ENCODE measurements around the gene THSD4. TPM values are rescaled to one million over a fixed set of nuclear protein-coding genes. Genes with fewer than 3 reads are reported as not detected.

Gene THSD4
- total RNA-seq, 1 donor = 15.6 TPM

GRCh38 chr15:71746719-71747118 lies 631.4 kb downstream of the THSD4 start:
- Histone ChIP-seq H2AFZ (ENCODE audit: low read length) (no peak overlapping the region), H3K4me2 (ENCODE audit: insufficient read depth, low read length) (no peak overlapping the region), H3K79me2 (ENCODE audit: insufficient read depth, low read length) (no peaks in the 10 kb centered on the region), H3K27me3 (ENCODE audit: insufficient read depth, low read length) (no peaks in the 10 kb centered on the region), H3K36me3 (ENCODE audit: insufficient read depth, low read length) (no peaks in the 10 kb centered on the region), H3K9me3 (ENCODE audit: low read depth, low read length) (no peaks in the 10 kb centered on the region), H3K4me1 (ENCODE audit: insufficient read depth, low read length) (peaks cover 23% of the 10 kb centered on the region), H3K4me3 (ENCODE audit: insufficient read depth, low read length) (no peak overlapping the region), H3K27ac (ENCODE audit: low read depth, low read length) (no peak overlapping the region), H4K20me1 (ENCODE audit: insufficient read depth, low read length) (no peaks in the 10 kb centered on the region)
- no peak for DNase-seq (ENCODE audit: insufficient read length, low spot score, missing footprints)
- TF ChIP-seq CTCF (IDR thresholded peaks at IDR 0.05; ENCODE audit: extremely low read depth, low read depth, low read length) = no peak

GRCh38 chr15:71747128-71748083 lies 632.1 kb downstream of the THSD4 start:
- peak overlapping the region; percentile 34 for H3K4me2 ChIP-seq (ENCODE audit: insufficient read depth, low read length)
- no peak overlapping the region for H2AFZ ChIP-seq (ENCODE audit: low read length)

DNA sequence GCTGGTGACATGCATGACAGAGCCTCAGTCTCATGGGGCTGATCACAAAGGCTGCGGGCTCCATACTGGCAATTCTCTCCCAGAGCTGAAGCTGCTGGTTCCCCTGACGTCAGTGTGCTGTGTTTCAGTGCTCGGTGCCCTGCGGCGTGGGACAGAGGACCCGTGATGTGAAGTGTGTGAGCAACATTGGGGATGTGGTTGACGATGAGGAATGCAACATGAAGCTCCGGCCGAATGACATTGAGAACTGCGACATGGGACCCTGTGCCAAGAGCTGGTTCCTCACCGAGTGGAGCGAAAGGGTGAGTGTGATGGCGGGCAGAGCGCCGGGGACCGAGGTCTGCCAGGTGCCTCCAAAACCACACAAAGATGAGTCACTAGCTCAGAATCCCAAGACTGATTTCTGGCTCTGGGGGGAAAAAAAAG lies 633.0 kb downstream of the THSD4 start:
- Histone ChIP-seq H3K4me2 (ENCODE audit: insufficient read depth, low read length) (peak overlapping the region; percentile 34), H4K20me1 (ENCODE audit: insufficient read depth, low read length) (no peaks in the 10 kb centered on the region), H3K4me3 (ENCODE audit: insufficient read depth, low read length) (peak overlapping the region; percentile 21), H3K36me3 (ENCODE audit: insufficient read depth, low read length) (no peaks in the 10 kb centered on the region), H3K27me3 (ENCODE audit: insufficient read depth, low read length) (no peaks in the 10 kb centered on the region), H3K27ac (ENCODE audit: low read depth, low read length) (peak overlapping the region; percentile 58), H2AFZ (ENCODE audit: low read length) (no peak overlapping the region), H3K4me1 (ENCODE audit: insufficient read depth, low read length) (peaks cover 36% of the 10 kb centered on the region), H3K79me2 (ENCODE audit: insufficient read depth, low read length) (no peaks in the 10 kb centered on the region), H3K9me3 (ENCODE audit: low read depth, low read length) (no peaks in the 10 kb centered on the region)
- no peak for TF ChIP-seq CTCF (IDR thresholded peaks at IDR 0.05; ENCODE audit: extremely low read depth, low read depth, low read length)
- DNase-seq (ENCODE audit: insufficient read length, low spot score, missing footprints) = no peak

More at GRCh38 chr15:71747128-71748083, 632.1 kb downstream of the THSD4 start:
- DNase-seq (ENCODE audit: insufficient read length, low spot score, missing footprints) = peak; percentile 91
- Histone ChIP-seq H3K27ac (ENCODE audit: low read depth, low read length) (peak overlapping the region; percentile 58), H3K9me3 (ENCODE audit: low read depth, low read length) (no peaks in the 10 kb centered on the region), H4K20me1 (ENCODE audit: insufficient read depth, low read length) (no peaks in the 10 kb centered on the region), H3K4me1 (ENCODE audit: insufficient read depth, low read length) (peaks cover 30% of the 10 kb centered on the region), H3K4me3 (ENCODE audit: insufficient read depth, low read length) (no peak overlapping the region), H3K79me2 (ENCODE audit: insufficient read depth, low read length) (no peaks in the 10 kb centered on the region), H3K27me3 (ENCODE audit: insufficient read depth, low read length) (no peaks in the 10 kb centered on the region), H3K36me3 (ENCODE audit: insufficient read depth, low read length) (no peaks in the 10 kb centered on the region)
- no peak for TF ChIP-seq CTCF (IDR thresholded peaks at IDR 0.05; ENCODE audit: extremely low read depth, low read depth, low read length)

- Histone ChIP-seq H3K9me3 (ENCODE audit: low read depth, low read length) (no peaks in the 10 kb centered on the region), H3K79me2 (ENCODE audit: insufficient read depth, low read length) (no peaks in the 10 kb centered on the region), H3K36me3 (ENCODE audit: insufficient read depth, low read length) (no peaks in the 10 kb centered on the region), H3K27ac (ENCODE audit: low read depth, low read length) (no peak overlapping the region), H3K4me3 (ENCODE audit: insufficient read depth, low read length) (no peak overlapping the region), H4K20me1 (ENCODE audit: insufficient read depth, low read length) (no peaks in the 10 kb centered on the region), H3K27me3 (ENCODE audit: insufficient read depth, low read length) (no peaks in the 10 kb centered on the region), H3K4me1 (ENCODE audit: insufficient read depth, low read length) (peaks cover 40% of the 10 kb centered on the region), H2AFZ (ENCODE audit: low read length) (no peak overlapping the region), H3K4me2 (ENCODE audit: insufficient read depth, low read length) (no peak overlapping the region)
- no peak for TF ChIP-seq CTCF (IDR thresholded peaks at IDR 0.05; ENCODE audit: extremely low read depth, low read depth, low read length)
- DNase-seq (ENCODE audit: insufficient read length, low spot score, missing footprints) = no peak
These were observed 634.2 kb downstream of the THSD4 start for GRCh38 chr15:71749500-71749899.
